SK-N-SH (cell line): ENCODE data around the gene AIFM3. TPM values are rescaled to one million over a fixed set of nuclear protein-coding genes. Genes with fewer than 3 reads are reported as not detected.

Experiments used
- CTCF ChIA-PET: fragments of 300-600, 350-600 bp; formaldehyde crosslinking; extraction: SDS; loops from one replicate; lab custom pipeline; 2021; lab: Yijun Ruan, JAX
- POLR2A ChIA-PET: fragments of 350-600 bp; sonication (Branson Sonifier 250); formaldehyde crosslinking; extraction: SDS; loops from one replicate; lab custom pipeline; 2020; ENCODE audit warnings: antibody characterized with exemption, inconsistent platforms; lab: Yijun Ruan, JAX
- DNase-seq: peaks from one replicate; pipeline ENCODE4 v3.0.0; 2012
- H2AFZ ChIP-seq: fragments of 200-600 bp; sonication (generic); 2 replicates; pipeline ENCODE4 v1.8.1; 2016; ENCODE audit warnings: antibody characterized with exemption, mild to moderate bottlenecking, low read depth
- H3F3A ChIP-seq: fragments of 200-600 bp; sonication (generic); replicated peaks from 2 replicates; pipeline ENCODE3; 2016; ENCODE audit warnings: antibody characterized with exemption, mild to moderate bottlenecking; ENCODE audit not compliant: insufficient read depth
- H3K27ac ChIP-seq, 2 experiments: fragments of 200-500 bp in 1 of 2; fragments of 200-600 bp in 1 of 2; sonication (Bioruptor generic) in 1 of 2; sonication (generic), shearing (Covaris generic) in 1 of 2; 2 replicates each; pipeline versions ENCODE4 v1.5.1 to v1.6.1; 2014 to 2016; ENCODE audit warnings: low read depth in 2 of 2, inconsistent platforms in 1 of 2, low read length in 1 of 2, mild to moderate bottlenecking in 1 of 2, mixed read lengths in 1 of 2
- H3K27me3 ChIP-seq: fragments of 200-600 bp; sonication (generic), shearing (Covaris generic); 2 replicates; pipeline ENCODE4 v1.6.1; 2016; ENCODE audit warnings: mixed run types; ENCODE audit not compliant: insufficient read depth
- H3K36me3 ChIP-seq, 2 experiments: fragments of 200-500 bp in 1 of 2; fragments of 200-600 bp in 1 of 2; sonication (Bioruptor generic) in 1 of 2; sonication (generic) in 1 of 2; replicated peaks in 1 of 2; 2 replicates each; pipeline versions ENCODE3 to v1.5.1; 2014 to 2016; ENCODE audit warnings: low read length in 1 of 2, mild to moderate bottlenecking in 1 of 2; ENCODE audit not compliant: insufficient read depth in 2 of 2, control insufficient read depth in 1 of 2
- H3K4me1 ChIP-seq, 2 experiments: fragments of 200-500 bp in 1 of 2; fragments of 200-600 bp in 1 of 2; sonication (Bioruptor generic) in 1 of 2; sonication (generic), shearing (Covaris generic) in 1 of 2; 2 replicates each; pipeline versions ENCODE4 v1.5.1 to v1.6.1; 2014 to 2016; ENCODE audit warnings: low read depth in 1 of 2, low read length in 1 of 2, mixed run types in 1 of 2; ENCODE audit not compliant: insufficient read depth in 2 of 2, control insufficient read depth in 1 of 2
- H3K4me2 ChIP-seq: fragments of 200-600 bp; sonication (generic), shearing (Covaris generic); 2 replicates; pipeline ENCODE4 v1.6.1; 2017; ENCODE audit warnings: mixed run types
- H3K4me3 ChIP-seq, 2 experiments: fragments of 200-500 bp in 1 of 2; fragments of 200-600 bp in 1 of 2; sonication (Bioruptor generic) in 1 of 2; sonication (generic), shearing (Covaris generic) in 1 of 2; 2 replicates each; pipeline versions ENCODE4 v1.5.1 to v1.8.1; 2014 to 2016; ENCODE audit warnings: low read depth in 2 of 2, inconsistent platforms in 1 of 2, low read length in 1 of 2, mild to moderate bottlenecking in 1 of 2, mixed read lengths in 1 of 2, moderate library complexity in 1 of 2
- H3K79me2 ChIP-seq: fragments of 200-600 bp; sonication (generic); 2 replicates; pipeline ENCODE4 v1.8.1; 2017; ENCODE audit warnings: mild to moderate bottlenecking; ENCODE audit not compliant: insufficient read depth
- H3K9ac ChIP-seq: fragments of 200-600 bp; sonication (generic); 2 replicates; pipeline ENCODE4 v1.6.1; 2017; ENCODE audit warnings: mixed run types
- H3K9me2 ChIP-seq: fragments of 200-600 bp; sonication (generic); 2 replicates; pipeline ENCODE4 v1.6.1; 2017; ENCODE audit warnings: mixed run types
- H3K9me3 ChIP-seq: fragments of 200-600 bp; sonication (generic); 2 replicates; pipeline ENCODE4 v1.6.1; 2017; ENCODE audit warnings: mixed run types, mild to moderate bottlenecking, moderate library complexity
- H4K20me1 ChIP-seq: fragments of 200-600 bp; sonication (generic); 2 replicates; pipeline ENCODE4 v1.6.1; 2017; ENCODE audit warnings: mild to moderate bottlenecking, mixed run types; ENCODE audit not compliant: insufficient read depth
- EP300 ChIP-seq, 2 experiments: IDR thresholded peaks; 2 replicates each; pipeline versions ENCODE4 v1.4.0 to v1.6.1; 2012; ENCODE audit warnings: borderline replicate concordance in 1 of 2, low read depth in 1 of 2, low read length in 1 of 2
- FOSL2 ChIP-seq: IDR thresholded peaks from 2 replicates; pipeline ENCODE4 v1.4.0; 2012; ENCODE audit warnings: low read depth, mild to moderate bottlenecking, moderate library complexity, borderline replicate concordance
- GABPA ChIP-seq: IDR thresholded peaks from 2 replicates; pipeline ENCODE4 v1.4.0; 2012; ENCODE audit warnings: low read depth, mild to moderate bottlenecking
- JUND ChIP-seq: IDR thresholded peaks from 2 replicates; pipeline ENCODE4 v1.4.0; 2012
- MXI1 ChIP-seq: IDR thresholded peaks from 2 replicates; pipeline ENCODE4 v1.6.1; 2012; ENCODE audit warnings: mild to moderate bottlenecking, low read depth, low read length, improper control_type of control experiment
- POLR2AphosphoS5 ChIP-seq: IDR thresholded peaks from 2 replicates; pipeline ENCODE4 v1.6.1; 2012; ENCODE audit warnings: low read depth, low read length
- RAD21 ChIP-seq: IDR thresholded peaks from 2 replicates; pipeline ENCODE4 v1.6.1; 2012; ENCODE audit warnings: mild to moderate bottlenecking, low read length
- RFX5 ChIP-seq: IDR thresholded peaks from 2 replicates; pipeline ENCODE4 v1.6.1; 2012; ENCODE audit warnings: mild to moderate bottlenecking, improper control_type of control experiment, low read length
- RXRA ChIP-seq: IDR thresholded peaks from 2 replicates; pipeline ENCODE4 v1.4.0; 2012; ENCODE audit warnings: low read depth, mild to moderate bottlenecking, borderline replicate concordance
- SIN3A ChIP-seq: IDR thresholded peaks from 2 replicates; pipeline ENCODE4 v1.6.1; 2012; ENCODE audit warnings: low read depth, mild to moderate bottlenecking, low read length, moderate library complexity, borderline replicate concordance
- SMC3 ChIP-seq: IDR thresholded peaks from 2 replicates; pipeline ENCODE4 v1.6.1; 2012; ENCODE audit warnings: low read depth, low read length, improper control_type of control experiment
- TCF12 ChIP-seq: IDR thresholded peaks from 2 replicates; pipeline ENCODE4 v1.4.0; 2012
- TEAD4 ChIP-seq: IDR thresholded peaks from 2 replicates; pipeline ENCODE4 v1.4.0; 2012; ENCODE audit warnings: mild to moderate bottlenecking, borderline replicate concordance; ENCODE audit not compliant: insufficient read depth
- YY1 ChIP-seq: IDR thresholded peaks from 2 replicates; pipeline ENCODE4 v1.4.0; 2012; ENCODE audit warnings: low read depth, mild to moderate bottlenecking
- WGBS: methylation state at CpG from one replicate; pipeline ENCODE4 v1.1.6; 2017; ENCODE audit warnings: low lambda C conversion rate; 5-methylcytosine and 5-hydroxymethylcytosine counted together
- polyA plus RNA-seq, 3 experiments: library from polyadenylated mRNA; depleted of rRNA; stranded (reverse); fragments of >200 nt; gene quantifications; 2 replicates each; pipeline ENCODE4 v1.2.3, GENCODE V29; 2012
- TF ChIP-seq, protein P1 (sequence below): fragments of 200-600 bp; sonication (generic); IDR thresholded peaks from 2 replicates; pipeline ENCODE4 v1.6.1; 2017; ENCODE audit warnings: antibody characterized with exemption, mild to moderate bottlenecking, moderate library complexity
- TF ChIP-seq, protein P2 (sequence below): IDR thresholded peaks from 2 replicates; pipeline ENCODE4 v1.4.0; 2012; ENCODE audit warnings: low read depth, borderline replicate concordance
- TF ChIP-seq, protein P3 (sequence below): IDR thresholded peaks from 2 replicates; pipeline ENCODE4 v1.4.0; 2012; ENCODE audit warnings: low read depth, borderline replicate concordance
- TF ChIP-seq, protein P4 (sequence below): fragments of 150-350 bp; IDR thresholded peaks from 2 replicates; pipeline ENCODE4 v1.6.1; 2017; ENCODE audit warnings: antibody characterized with exemption, low read length, low read depth, borderline replicate concordance
- TF ChIP-seq, protein P5 (sequence below): IDR thresholded peaks from 2 replicates; pipeline ENCODE4 v1.4.0; 2012; ENCODE audit warnings: low read depth
- TF ChIP-seq, protein P6 (sequence below): fragments of 150-350 bp; IDR thresholded peaks from 2 replicates; pipeline ENCODE4 v1.6.1; 2016; ENCODE audit warnings: mild to moderate bottlenecking, low read depth, low read length

AIFM3 gene
- polyA plus RNA-seq, 1 of the 3 experiments (the other 2 are of a cell fraction): 1.7 TPM

DNA sequence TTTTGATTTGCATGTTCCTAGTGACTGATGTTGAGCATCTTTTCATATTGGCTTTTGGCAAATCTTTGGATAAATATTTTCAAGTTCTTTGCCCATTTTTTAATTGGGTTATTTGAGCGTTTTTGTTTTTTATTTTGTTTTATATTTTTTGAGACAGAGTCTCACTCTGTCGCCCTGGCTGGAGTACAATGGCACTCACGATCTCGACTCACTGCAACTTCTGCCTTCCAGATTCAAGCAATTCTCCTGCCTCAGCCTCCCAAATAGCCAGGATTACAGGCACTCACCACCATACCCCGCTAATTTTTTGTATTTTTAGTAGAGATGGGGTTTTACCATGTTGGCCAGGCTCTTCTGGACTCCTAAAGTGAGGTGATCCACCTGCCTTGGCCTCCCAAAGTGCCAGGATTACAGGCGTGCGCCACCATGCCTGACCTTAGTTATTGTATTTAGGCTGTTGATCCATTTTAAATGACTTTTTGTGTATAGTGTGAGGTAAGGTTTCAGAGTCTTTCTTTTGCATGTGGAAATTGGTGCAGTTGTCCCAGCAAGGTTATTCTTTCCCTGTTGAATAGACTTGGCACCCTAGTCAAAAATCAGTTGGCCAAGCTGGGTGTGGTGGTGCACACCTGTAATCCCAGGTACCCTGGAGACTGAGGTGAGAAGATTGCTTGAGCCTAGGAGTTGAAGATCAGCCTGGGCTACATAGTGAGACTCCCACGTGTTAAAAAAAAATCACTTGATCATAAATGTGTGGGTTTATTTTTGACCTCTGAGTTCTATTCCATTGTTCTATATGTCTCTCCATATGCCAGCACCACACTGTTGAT, 23.7 kb upstream of the AIFM3 start:
- POLR2A ChIA-PET: no interaction called here
- Histone ChIP-seq H3K9ac (no peak overlapping the region), H3K36me3 (peaks cover 1 to 6% of the 10 kb centered on the region in 2 experiments), H3K79me2 (peaks cover 98% of the 10 kb centered on the region), H3K4me1 (peaks cover 9 to 13% of the 10 kb centered on the region in 2 experiments; a peak in 2 of 4 replicates), H3K4me3 (no peak overlapping the region)
- no peak for DNase-seq
- no peak for TF ChIP-seq FOSL2
- TF ChIP-seq, protein P1, sequence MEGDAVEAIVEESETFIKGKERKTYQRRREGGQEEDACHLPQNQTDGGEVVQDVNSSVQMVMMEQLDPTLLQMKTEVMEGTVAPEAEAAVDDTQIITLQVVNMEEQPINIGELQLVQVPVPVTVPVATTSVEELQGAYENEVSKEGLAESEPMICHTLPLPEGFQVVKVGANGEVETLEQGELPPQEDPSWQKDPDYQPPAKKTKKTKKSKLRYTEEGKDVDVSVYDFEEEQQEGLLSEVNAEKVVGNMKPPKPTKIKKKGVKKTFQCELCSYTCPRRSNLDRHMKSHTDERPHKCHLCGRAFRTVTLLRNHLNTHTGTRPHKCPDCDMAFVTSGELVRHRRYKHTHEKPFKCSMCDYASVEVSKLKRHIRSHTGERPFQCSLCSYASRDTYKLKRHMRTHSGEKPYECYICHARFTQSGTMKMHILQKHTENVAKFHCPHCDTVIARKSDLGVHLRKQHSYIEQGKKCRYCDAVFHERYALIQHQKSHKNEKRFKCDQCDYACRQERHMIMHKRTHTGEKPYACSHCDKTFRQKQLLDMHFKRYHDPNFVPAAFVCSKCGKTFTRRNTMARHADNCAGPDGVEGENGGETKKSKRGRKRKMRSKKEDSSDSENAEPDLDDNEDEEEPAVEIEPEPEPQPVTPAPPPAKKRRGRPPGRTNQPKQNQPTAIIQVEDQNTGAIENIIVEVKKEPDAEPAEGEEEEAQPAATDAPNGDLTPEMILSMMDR: no peak
- TF ChIP-seq, protein P2, sequence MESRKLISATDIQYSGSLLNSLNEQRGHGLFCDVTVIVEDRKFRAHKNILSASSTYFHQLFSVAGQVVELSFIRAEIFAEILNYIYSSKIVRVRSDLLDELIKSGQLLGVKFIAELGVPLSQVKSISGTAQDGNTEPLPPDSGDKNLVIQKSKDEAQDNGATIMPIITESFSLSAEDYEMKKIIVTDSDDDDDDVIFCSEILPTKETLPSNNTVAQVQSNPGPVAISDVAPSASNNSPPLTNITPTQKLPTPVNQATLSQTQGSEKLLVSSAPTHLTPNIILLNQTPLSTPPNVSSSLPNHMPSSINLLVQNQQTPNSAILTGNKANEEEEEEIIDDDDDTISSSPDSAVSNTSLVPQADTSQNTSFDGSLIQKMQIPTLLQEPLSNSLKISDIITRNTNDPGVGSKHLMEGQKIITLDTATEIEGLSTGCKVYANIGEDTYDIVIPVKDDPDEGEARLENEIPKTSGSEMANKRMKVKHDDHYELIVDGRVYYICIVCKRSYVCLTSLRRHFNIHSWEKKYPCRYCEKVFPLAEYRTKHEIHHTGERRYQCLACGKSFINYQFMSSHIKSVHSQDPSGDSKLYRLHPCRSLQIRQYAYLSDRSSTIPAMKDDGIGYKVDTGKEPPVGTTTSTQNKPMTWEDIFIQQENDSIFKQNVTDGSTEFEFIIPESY: no peak
- TF ChIP-seq GABPA: no peak
- no peak for TF ChIP-seq SIN3A
- no peak for TF ChIP-seq EP300 (IDR thresholded peaks at IDR 0.05; ENCODE audit: borderline replicate concordance in 1 of 2, low read depth in 1 of 2, low read length in 1 of 2)
- no peak for TF ChIP-seq RXRA
- no peak for TF ChIP-seq TEAD4
- TF ChIP-seq YY1: no peak
- TF ChIP-seq, all 33 proteins: peak for 0
- Histone ChIP-seq H3K9me3 (no peaks in the 10 kb centered on the region), H3K27ac (no peak overlapping the region), H2AFZ (no peak overlapping the region), H3K27me3 (no peaks in the 10 kb centered on the region), H3F3A (peaks cover 11% of the 10 kb centered on the region), H4K20me1 (peaks cover 97% of the 10 kb centered on the region), H3K4me2 (no peak overlapping the region), H3K9me2 (no peaks in the 10 kb centered on the region)
- WGBS: 97% methylated on average over 8 of the region's 8 CpGs
- CTCF ChIA-PET: no interaction called here

DNA sequence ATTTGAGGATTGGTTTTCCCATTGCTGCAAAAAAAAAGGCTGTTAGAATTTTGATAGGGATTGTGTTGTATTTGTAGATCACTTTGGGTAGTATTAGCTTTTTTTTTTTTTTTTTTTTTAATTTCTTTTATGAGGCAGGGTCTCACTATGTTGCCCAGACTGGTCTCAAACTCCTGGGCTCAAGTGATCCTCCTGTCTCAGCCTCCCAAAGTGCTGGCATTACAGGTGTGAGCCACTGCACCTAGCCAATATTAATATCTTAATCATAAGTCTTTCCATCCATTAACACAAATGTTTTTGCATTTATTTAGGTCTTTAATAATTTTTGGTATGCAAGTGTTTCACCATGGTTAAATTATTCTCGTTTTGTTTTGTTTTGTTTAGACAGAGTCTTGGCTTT, 23.0 kb upstream of the AIFM3 start:
- no peaks in the 10 kb centered on the region for H3K27me3 ChIP-seq
- POLR2A ChIA-PET: no interaction called here
- no peak for DNase-seq
- no peak overlapping the region for H3K4me2 ChIP-seq
- no peaks in the 10 kb centered on the region for H3K9me2 ChIP-seq
- H3K27ac ChIP-seq: no peak overlapping the region
- H3K36me3 ChIP-seq: peaks cover 0 to 3% of the 10 kb centered on the region in 2 experiments
- peaks cover 9 to 13% of the 10 kb centered on the region in 2 experiments; a peak in 2 of 4 replicates for H3K4me1 ChIP-seq
- WGBS: 78% methylated on average over 1 of the region's 1 CpG
- H3K79me2 ChIP-seq: peaks cover 98% of the 10 kb centered on the region
- H3K4me3 ChIP-seq: no peak overlapping the region
- H4K20me1 ChIP-seq: peaks cover 97% of the 10 kb centered on the region
- H3K9me3 ChIP-seq: no peaks in the 10 kb centered on the region
- CTCF ChIA-PET: interaction anchor here (1.2 kb wide), 1 partner anchor 58 kb away, joined by 3 read pairs; no protein-coding TSS in a partner anchor
- H2AFZ ChIP-seq: no peak overlapping the region
- no peak overlapping the region for H3K9ac ChIP-seq
- H3F3A ChIP-seq: peaks cover 11% of the 10 kb centered on the region
- TF ChIP-seq, protein P3, sequence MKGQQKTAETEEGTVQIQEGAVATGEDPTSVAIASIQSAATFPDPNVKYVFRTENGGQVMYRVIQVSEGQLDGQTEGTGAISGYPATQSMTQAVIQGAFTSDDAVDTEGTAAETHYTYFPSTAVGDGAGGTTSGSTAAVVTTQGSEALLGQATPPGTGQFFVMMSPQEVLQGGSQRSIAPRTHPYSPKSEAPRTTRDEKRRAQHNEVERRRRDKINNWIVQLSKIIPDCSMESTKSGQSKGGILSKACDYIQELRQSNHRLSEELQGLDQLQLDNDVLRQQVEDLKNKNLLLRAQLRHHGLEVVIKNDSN: no peak
- TF ChIP-seq RFX5: no peak
- TF ChIP-seq, protein P4, sequence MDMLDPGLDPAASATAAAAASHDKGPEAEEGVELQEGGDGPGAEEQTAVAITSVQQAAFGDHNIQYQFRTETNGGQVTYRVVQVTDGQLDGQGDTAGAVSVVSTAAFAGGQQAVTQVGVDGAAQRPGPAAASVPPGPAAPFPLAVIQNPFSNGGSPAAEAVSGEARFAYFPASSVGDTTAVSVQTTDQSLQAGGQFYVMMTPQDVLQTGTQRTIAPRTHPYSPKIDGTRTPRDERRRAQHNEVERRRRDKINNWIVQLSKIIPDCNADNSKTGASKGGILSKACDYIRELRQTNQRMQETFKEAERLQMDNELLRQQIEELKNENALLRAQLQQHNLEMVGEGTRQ: no peak
- TF ChIP-seq JUND: no peak
- TF ChIP-seq POLR2AphosphoS5: no peak
- no peak for TF ChIP-seq RXRA
- TF ChIP-seq, protein P5, sequence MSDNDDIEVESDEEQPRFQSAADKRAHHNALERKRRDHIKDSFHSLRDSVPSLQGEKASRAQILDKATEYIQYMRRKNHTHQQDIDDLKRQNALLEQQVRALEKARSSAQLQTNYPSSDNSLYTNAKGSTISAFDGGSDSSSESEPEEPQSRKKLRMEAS: no peak
- no peak for TF ChIP-seq SMC3
- TF ChIP-seq RAD21: no peak
- TF ChIP-seq EP300 (IDR thresholded peaks at IDR 0.05; ENCODE audit: borderline replicate concordance in 1 of 2, low read depth in 1 of 2, low read length in 1 of 2): no peak
- TF ChIP-seq MXI1: no peak
- no peak for TF ChIP-seq TCF12
- TF ChIP-seq, protein P6, sequence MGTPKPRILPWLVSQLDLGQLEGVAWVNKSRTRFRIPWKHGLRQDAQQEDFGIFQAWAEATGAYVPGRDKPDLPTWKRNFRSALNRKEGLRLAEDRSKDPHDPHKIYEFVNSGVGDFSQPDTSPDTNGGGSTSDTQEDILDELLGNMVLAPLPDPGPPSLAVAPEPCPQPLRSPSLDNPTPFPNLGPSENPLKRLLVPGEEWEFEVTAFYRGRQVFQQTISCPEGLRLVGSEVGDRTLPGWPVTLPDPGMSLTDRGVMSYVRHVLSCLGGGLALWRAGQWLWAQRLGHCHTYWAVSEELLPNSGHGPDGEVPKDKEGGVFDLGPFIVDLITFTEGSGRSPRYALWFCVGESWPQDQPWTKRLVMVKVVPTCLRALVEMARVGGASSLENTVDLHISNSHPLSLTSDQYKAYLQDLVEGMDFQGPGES: no peak
- TF ChIP-seq FOSL2: no peak
